Mesenchymal stem cell (in vitro differentiated cells and primary cell): ENCODE data around the gene CCDC92B.
"Not testable (repeated sequence)": the region's sequence is repeated elsewhere in the genome, so short reads cannot be mapped to it uniquely, and the experiment has no call there.

Experiments used
- DNase-seq: peaks from one replicate; pipeline ENCODE4 v3.0.0-alpha.2; 2013
- H2AFZ ChIP-seq: one replicate; pipeline ENCODE4 v1.6.1; 2013; ENCODE audit warnings: low read depth, mild to moderate bottlenecking, control low read depth, inconsistent platforms, low read length, moderate library complexity
- H2AK5ac ChIP-seq: 2 replicates; pipeline ENCODE4 v1.6.1; 2013; ENCODE audit warnings: low read length, moderate library complexity, mild to moderate bottlenecking, inconsistent platforms; ENCODE audit not compliant: severe bottlenecking
- H2BK120ac ChIP-seq: one replicate; pipeline ENCODE4 v1.6.1; 2013; ENCODE audit warnings: low read depth, mild to moderate bottlenecking, inconsistent platforms, low read length, moderate library complexity
- H2BK12ac ChIP-seq, 2 experiments: one replicate each; pipeline ENCODE4 v1.6.1; 2013; ENCODE audit warnings: inconsistent platforms in 2 of 2, low read length in 2 of 2, mild to moderate bottlenecking in 2 of 2, moderate library complexity in 2 of 2, control low read depth in 1 of 2
- H2BK15ac ChIP-seq: one replicate; pipeline ENCODE4 v1.6.1; 2013; ENCODE audit warnings: mild to moderate bottlenecking, low read depth, inconsistent platforms; ENCODE audit not compliant: poor library complexity, severe bottlenecking
- H2BK5ac ChIP-seq: 2 replicates; pipeline ENCODE4 v1.6.1; 2013; ENCODE audit warnings: low read depth, mild to moderate bottlenecking, low read length, control low read depth, inconsistent platforms; ENCODE audit not compliant: poor library complexity, severe bottlenecking
- H3K14ac ChIP-seq, 2 experiments: one replicate each; pipeline ENCODE4 v1.6.1; 2013; ENCODE audit warnings: inconsistent platforms in 2 of 2, low read length in 2 of 2, control low read depth in 1 of 2, mild to moderate bottlenecking in 1 of 2, moderate library complexity in 1 of 2
- H3K18ac ChIP-seq, 2 experiments: one replicate each; pipeline ENCODE4 v1.6.1; 2013; ENCODE audit warnings: inconsistent platforms in 2 of 2, low read length in 2 of 2, control low read depth in 1 of 2, low read depth in 1 of 2, mild to moderate bottlenecking in 1 of 2
- H3K23ac ChIP-seq, 2 experiments: one replicate each; pipeline ENCODE4 v1.6.1; 2013; ENCODE audit warnings: inconsistent platforms in 2 of 2, low read length in 2 of 2, mild to moderate bottlenecking in 2 of 2, moderate library complexity in 2 of 2, control low read depth in 1 of 2
- H3K27ac ChIP-seq: 2 replicates; pipeline ENCODE4 v1.5.1; 2013; ENCODE audit warnings: mild to moderate bottlenecking, moderate library complexity, low read length, control low read depth, inconsistent platforms; ENCODE audit not compliant: poor library complexity, severe bottlenecking
- H3K27me3 ChIP-seq, 2 experiments: 2 replicates each; pipeline versions ENCODE4 v1.6.1 to v1.7.0; 2013; ENCODE audit warnings: low read length in 2 of 2, mild to moderate bottlenecking in 2 of 2, moderate library complexity in 2 of 2, control low read depth in 1 of 2, inconsistent platforms in 1 of 2; ENCODE audit not compliant: control insufficient read depth in 1 of 2, insufficient read depth in 1 of 2
- H3K36me3 ChIP-seq, 2 experiments: 2 replicates each; pipeline versions ENCODE4 v1.6.1 to v1.7.0; 2013; ENCODE audit warnings: low read length in 2 of 2, control low read depth in 1 of 2, inconsistent platforms in 1 of 2, low read depth in 1 of 2, mild to moderate bottlenecking in 1 of 2; ENCODE audit not compliant: insufficient read depth in 2 of 2, control insufficient read depth in 1 of 2
- H3K4ac ChIP-seq, 2 experiments: one replicate each; pipeline ENCODE4 v1.6.1; 2013; ENCODE audit warnings: inconsistent platforms in 2 of 2, low read length in 2 of 2, mild to moderate bottlenecking in 2 of 2, moderate library complexity in 2 of 2, control low read depth in 1 of 2, low read depth in 1 of 2
- H3K4me1 ChIP-seq: 2 replicates; pipeline ENCODE4 v1.6.1; 2013; ENCODE audit warnings: low read depth, low read length, control low read depth; ENCODE audit not compliant: control insufficient read depth, insufficient read depth
- H3K4me2 ChIP-seq: 2 replicates; pipeline ENCODE4 v1.6.1; 2013; ENCODE audit warnings: low read length, mild to moderate bottlenecking, inconsistent platforms; ENCODE audit not compliant: poor library complexity, severe bottlenecking
- H3K4me3 ChIP-seq, 2 experiments: 2 replicates each; pipeline versions ENCODE4 v1.5.1 to v1.7.0; 2013; ENCODE audit warnings: low read length in 2 of 2, mild to moderate bottlenecking in 2 of 2, control low read depth in 1 of 2, low read depth in 1 of 2; ENCODE audit not compliant: insufficient read depth in 1 of 2
- H3K79me1 ChIP-seq: replicated peaks from 2 replicates; pipeline ENCODE4 v1.6.1; 2013; ENCODE audit warnings: mild to moderate bottlenecking, control low read depth, low read length, inconsistent platforms; ENCODE audit not compliant: poor library complexity, severe bottlenecking
- H3K9ac ChIP-seq: 2 replicates; pipeline ENCODE4 v1.7.0; 2013; ENCODE audit warnings: mild to moderate bottlenecking, low read length, moderate library complexity
- H3K9me3 ChIP-seq: 2 replicates; pipeline ENCODE4 v1.7.0; 2013; ENCODE audit warnings: mild to moderate bottlenecking, low read length; ENCODE audit not compliant: control insufficient read depth
- H4K8ac ChIP-seq: one replicate; pipeline ENCODE4 v1.6.1; 2013; ENCODE audit warnings: inconsistent platforms, mild to moderate bottlenecking, low read length, moderate library complexity
- H4K91ac ChIP-seq: one replicate; pipeline ENCODE4 v1.6.1; 2013; ENCODE audit warnings: mild to moderate bottlenecking, low read length, inconsistent platforms
- WGBS: methylation state at CpG from one replicate; pipeline ENCODE4 v1.1.7; 2013; ENCODE audit warnings: mixed read lengths; 5-methylcytosine and 5-hydroxymethylcytosine counted together

The CCDC92B gene

DNA sequence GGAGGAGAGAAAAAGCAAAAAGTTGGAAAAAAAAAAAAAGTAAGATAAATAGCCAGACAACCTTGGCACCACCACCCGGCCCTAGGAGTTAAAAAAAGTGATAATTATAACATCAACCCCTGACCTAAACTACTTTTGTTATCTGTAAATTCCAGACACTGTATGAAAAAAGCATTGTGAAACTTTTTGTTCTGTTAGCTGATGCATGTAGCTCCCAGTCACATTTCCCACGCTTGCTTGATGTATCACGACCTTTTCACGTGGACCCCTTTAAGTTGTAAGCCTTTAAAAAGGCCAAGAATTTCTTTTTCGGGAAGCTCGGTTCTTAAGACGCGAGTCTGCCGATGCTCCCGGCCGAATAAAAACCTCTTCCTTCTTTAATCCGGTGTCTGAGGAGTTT, 35.9 kb upstream of the CCDC92B start:
- not testable (repeated sequence) for H3K4ac ChIP-seq, H2AK5ac ChIP-seq, H3K36me3 ChIP-seq, DNase-seq, H2BK5ac ChIP-seq, H3K9ac ChIP-seq, H3K4me3 ChIP-seq, H3K18ac ChIP-seq, H4K8ac ChIP-seq, H3K9me3 ChIP-seq, H2BK15ac ChIP-seq, H4K91ac ChIP-seq, H3K27ac ChIP-seq, H3K4me2 ChIP-seq, H2BK12ac ChIP-seq, H2AFZ ChIP-seq, H3K14ac ChIP-seq, H3K79me1 ChIP-seq, H3K23ac ChIP-seq, H2BK120ac ChIP-seq
- Histone ChIP-seq H3K27me3 (peaks cover under 1 to 23% of the 10 kb centered on the region in 2 experiments), H3K4me1 (peaks cover 13% of the 10 kb centered on the region)
- 91% methylated on average over 11 of the region's 12 CpGs for WGBS

- no peak overlapping the region for H3K4me2 ChIP-seq
- 87% methylated on average over 8 of the region's 8 CpGs for WGBS
Observed at GRCh38 chr17:2784864-2785263, 35.4 kb upstream of the CCDC92B start.

DNA sequence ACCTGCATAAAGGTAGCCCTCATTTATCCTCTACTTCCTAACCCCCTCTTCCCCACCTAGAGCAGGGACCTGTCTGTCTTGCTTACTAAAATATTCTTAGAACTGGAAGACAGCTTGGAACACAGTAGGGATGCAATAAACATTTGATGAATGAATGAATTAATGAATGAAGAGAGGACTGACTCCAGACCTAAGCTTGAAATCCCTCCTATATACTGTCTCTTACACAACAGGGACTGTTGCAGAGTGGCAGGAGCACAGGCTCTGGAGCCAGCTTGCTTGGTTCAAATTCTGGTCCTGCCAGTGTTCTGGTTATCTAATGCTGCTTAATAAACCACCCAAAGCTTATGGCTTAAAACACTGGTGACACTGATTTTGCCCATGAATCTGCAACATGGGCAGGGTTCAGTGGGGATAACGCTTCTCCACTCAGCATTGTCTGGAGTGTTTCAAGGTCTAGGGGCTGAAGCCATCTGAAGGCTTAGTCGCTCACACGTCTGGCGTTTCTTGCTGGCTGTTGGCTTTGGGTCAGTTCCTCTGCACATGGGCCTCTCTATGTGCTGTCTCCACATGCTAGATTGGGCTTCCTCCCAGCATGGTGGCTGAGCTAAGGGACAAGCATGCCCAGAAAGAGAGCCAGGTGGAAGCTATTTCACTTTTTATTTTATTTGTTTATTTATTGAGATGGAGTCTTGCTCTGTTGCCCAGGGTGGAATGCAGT, 34.0 kb upstream of the CCDC92B start:
- WGBS = 90% methylated on average over 4 of the region's 4 CpGs

More at GRCh38 chr17:2784864-2785263, 35.4 kb upstream of the CCDC92B start:
- H3K27ac ChIP-seq = no peak overlapping the region
- no peak overlapping the region for H2BK15ac ChIP-seq
- no peak overlapping the region for H3K23ac ChIP-seq
- peak overlapping the region; percentile 30 for H2AFZ ChIP-seq
- no peak overlapping the region for H3K9ac ChIP-seq
- no peak overlapping the region for H2BK120ac ChIP-seq
- H3K36me3 ChIP-seq = no peaks in the 10 kb centered on the region
- H3K79me1 ChIP-seq = no peaks in the 10 kb centered on the region
- H3K4ac ChIP-seq = no peak overlapping the region
- H2AK5ac ChIP-seq = no peak overlapping the region
- no peak overlapping the region for H2BK12ac ChIP-seq
- no peak overlapping the region for H3K18ac ChIP-seq
- H3K4me3 ChIP-seq = no peak overlapping the region
- H3K14ac ChIP-seq = no peak overlapping the region
- no peak overlapping the region for H2BK5ac ChIP-seq
- H4K91ac ChIP-seq = no peak overlapping the region
- peaks cover 0 to 23% of the 10 kb centered on the region in 2 experiments for H3K27me3 ChIP-seq
- no peak for DNase-seq
- H3K9me3 ChIP-seq = no peaks in the 10 kb centered on the region
- H3K4me1 ChIP-seq = peaks cover 13% of the 10 kb centered on the region
- H4K8ac ChIP-seq = no peak overlapping the region

DNA sequence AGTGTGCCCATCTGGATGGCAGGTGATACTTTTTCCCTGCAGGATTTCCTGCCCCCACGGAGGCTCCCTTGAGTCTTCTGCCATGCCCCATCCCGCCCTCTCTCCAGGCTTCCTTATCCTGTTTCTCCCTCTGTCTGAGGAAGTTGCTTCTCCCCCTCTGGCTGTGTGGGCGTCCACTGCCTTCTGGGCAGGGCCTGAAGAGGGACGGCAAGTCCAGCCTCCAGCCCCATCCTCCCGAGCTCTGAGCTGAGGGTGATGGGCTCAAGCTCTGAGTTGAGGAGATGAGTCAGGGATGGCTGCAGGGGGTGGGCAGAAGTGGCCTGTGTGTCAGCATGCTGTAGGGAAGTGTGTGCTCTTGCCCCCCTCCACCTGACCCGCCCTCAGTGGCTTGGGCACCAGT, 32.6 kb upstream of the CCDC92B start:
- Histone ChIP-seq H2BK15ac (no peak overlapping the region), H3K27ac (no peak overlapping the region), H2BK5ac (no peak overlapping the region), H3K4me2 (no peak overlapping the region), H2BK120ac (no peak overlapping the region), H4K8ac (no peak overlapping the region), H3K4me3 (no peak overlapping the region), H3K4ac (no peak overlapping the region), H4K91ac (no peak overlapping the region), H2AK5ac (no peak overlapping the region), H3K9me3 (no peaks in the 10 kb centered on the region), H3K18ac (no peak overlapping the region), H3K79me1 (no peaks in the 10 kb centered on the region), H2BK12ac (no peak overlapping the region), H3K27me3 (peaks cover 25 to 41% of the 10 kb centered on the region in 2 experiments), H3K23ac (no peak overlapping the region), H3K14ac (no peak overlapping the region), H3K36me3 (peaks cover 0 to 2% of the 10 kb centered on the region in 2 experiments), H3K4me1 (peaks cover 14% of the 10 kb centered on the region), H3K9ac (no peak overlapping the region), H2AFZ (no peak overlapping the region)
- WGBS = 58% methylated on average over 5 of the region's 6 CpGs
- DNase-seq = no peak

More for the DNA sequence above, 34.0 kb upstream of the CCDC92B start:
- Histone ChIP-seq H3K4ac (no peak overlapping the region), H4K91ac (no peak overlapping the region), H3K14ac (no peak overlapping the region), H3K4me1 (peaks cover 13% of the 10 kb centered on the region), H3K36me3 (peaks cover 0 to 2% of the 10 kb centered on the region in 2 experiments), H2AK5ac (no peak overlapping the region), H2BK12ac (no peak overlapping the region), H4K8ac (no peak overlapping the region), H3K23ac (no peak overlapping the region), H3K27me3 (peaks cover 11 to 31% of the 10 kb centered on the region in 2 experiments), H3K9ac (no peak overlapping the region), H3K27ac (no peak overlapping the region), H2BK120ac (no peak overlapping the region), H3K4me3 (no peak overlapping the region), H2AFZ (no peak overlapping the region), H2BK5ac (no peak overlapping the region), H3K9me3 (no peaks in the 10 kb centered on the region), H3K18ac (no peak overlapping the region), H2BK15ac (no peak overlapping the region), H3K4me2 (no peak overlapping the region), H3K79me1 (no peaks in the 10 kb centered on the region)
- no peak for DNase-seq
